ENCODE results near the gene SLC16A11.

DNA sequence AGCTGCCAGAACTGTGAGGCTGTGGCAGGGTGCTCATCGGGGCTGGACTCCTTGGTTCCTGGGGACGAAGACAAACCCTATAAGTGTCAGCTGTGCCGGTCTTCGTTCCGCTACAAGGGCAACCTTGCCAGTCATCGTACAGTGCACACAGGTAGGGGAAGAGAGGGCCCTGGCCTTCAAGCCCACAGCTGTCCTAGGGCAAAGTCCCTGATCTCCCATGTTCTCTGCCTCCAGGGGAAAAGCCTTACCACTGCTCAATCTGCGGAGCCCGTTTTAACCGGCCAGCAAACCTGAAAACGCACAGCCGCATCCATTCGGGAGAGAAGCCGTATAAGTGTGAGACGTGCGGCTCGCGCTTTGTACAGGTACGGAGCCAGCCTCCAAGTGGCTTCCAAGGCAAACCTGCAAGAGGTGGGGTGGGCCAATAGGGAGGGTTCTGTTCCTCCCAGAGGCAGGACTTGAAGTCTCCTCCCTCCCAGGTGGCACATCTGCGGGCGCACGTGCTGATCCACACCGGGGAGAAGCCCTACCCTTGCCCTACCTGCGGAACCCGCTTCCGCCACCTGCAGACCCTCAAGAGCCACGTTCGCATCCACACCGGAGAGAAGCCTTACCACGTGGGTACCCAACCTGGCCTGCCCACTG, 17.3 kb downstream of the SLC16A11 start:
- TF ChIP-seq CTCF (IDR thresholded peaks at IDR 0.05 in 8 of 11, conservative IDR thresholded peaks at IDR 0.05 in 3 of 11), result no peak
- TF ChIP-seq POLR2AphosphoS5 (IDR thresholded peaks at IDR 0.05), result no peak
